ENCODE measurements around the gene GPR63. TPM values are rescaled to one million over a fixed set of nuclear protein-coding genes. Genes with fewer than 3 reads are reported as not detected.

The GPR63 gene
- total RNA-seq, 1 donor from 2014 or later, result 1.0 TPM

DNA sequence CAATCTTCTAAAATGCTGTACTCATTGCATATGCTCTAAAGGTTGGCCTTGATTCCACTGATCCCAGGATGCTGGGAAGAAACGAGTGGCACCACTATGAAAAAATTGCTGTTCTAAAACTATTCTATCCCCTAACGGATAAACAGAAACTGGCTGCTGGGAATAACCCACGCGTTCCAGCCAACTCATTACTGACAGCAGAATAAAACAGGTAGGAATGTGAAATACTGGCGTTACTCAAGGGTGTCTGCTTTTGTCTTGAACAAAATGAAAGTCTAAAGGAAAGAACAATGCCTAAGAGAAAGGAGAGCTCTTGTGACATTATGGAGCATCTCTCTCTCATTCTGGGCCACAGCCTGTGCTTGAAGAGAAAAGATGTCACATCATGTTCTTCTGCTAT lies 26.1 kb downstream of the GPR63 start:
- no peaks in the 10 kb centered on the region for H3K4me1 ChIP-seq
- TF ChIP-seq, protein P1, sequence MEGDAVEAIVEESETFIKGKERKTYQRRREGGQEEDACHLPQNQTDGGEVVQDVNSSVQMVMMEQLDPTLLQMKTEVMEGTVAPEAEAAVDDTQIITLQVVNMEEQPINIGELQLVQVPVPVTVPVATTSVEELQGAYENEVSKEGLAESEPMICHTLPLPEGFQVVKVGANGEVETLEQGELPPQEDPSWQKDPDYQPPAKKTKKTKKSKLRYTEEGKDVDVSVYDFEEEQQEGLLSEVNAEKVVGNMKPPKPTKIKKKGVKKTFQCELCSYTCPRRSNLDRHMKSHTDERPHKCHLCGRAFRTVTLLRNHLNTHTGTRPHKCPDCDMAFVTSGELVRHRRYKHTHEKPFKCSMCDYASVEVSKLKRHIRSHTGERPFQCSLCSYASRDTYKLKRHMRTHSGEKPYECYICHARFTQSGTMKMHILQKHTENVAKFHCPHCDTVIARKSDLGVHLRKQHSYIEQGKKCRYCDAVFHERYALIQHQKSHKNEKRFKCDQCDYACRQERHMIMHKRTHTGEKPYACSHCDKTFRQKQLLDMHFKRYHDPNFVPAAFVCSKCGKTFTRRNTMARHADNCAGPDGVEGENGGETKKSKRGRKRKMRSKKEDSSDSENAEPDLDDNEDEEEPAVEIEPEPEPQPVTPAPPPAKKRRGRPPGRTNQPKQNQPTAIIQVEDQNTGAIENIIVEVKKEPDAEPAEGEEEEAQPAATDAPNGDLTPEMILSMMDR (IDR thresholded peaks at IDR 0.05; ENCODE audit: borderline replicate concordance), result no peak
- H3K36me3 ChIP-seq, result no peaks in the 10 kb centered on the region
- H3K4me3 ChIP-seq, result no peak overlapping the region
- no peak overlapping the region for H3K27ac ChIP-seq (replicated peaks)
- no peaks in the 10 kb centered on the region for H3K9me3 ChIP-seq (replicated peaks)
- DNase-seq, result no peak
- intact Hi-C loops (cut with micrococcal nuclease), result no loop called here
- no peaks in the 10 kb centered on the region for H3K27me3 ChIP-seq (ENCODE audit: low read depth)

DNA sequence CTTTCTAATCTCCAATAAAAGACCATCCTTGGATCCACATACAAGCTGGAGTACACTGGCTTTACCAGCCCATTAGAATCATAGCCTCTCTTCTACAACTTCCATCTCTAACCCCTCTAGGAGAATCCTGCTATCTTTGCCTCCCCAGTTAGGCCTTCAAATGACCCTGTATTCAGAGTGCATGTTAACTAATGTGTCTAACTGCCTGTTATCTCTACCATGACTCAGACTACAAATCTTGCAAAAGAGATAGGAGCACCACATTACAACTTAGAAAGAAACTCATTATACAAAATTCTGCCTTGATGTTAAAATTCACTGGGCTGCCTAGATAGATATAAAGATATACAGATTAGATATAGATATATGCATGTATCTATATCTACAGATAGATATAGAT lies 28.2 kb downstream of the GPR63 start:
- intact Hi-C loops (cut with micrococcal nuclease), result no loop called here
- no peaks in the 10 kb centered on the region for H3K27me3 ChIP-seq (ENCODE audit: low read depth)

DNA sequence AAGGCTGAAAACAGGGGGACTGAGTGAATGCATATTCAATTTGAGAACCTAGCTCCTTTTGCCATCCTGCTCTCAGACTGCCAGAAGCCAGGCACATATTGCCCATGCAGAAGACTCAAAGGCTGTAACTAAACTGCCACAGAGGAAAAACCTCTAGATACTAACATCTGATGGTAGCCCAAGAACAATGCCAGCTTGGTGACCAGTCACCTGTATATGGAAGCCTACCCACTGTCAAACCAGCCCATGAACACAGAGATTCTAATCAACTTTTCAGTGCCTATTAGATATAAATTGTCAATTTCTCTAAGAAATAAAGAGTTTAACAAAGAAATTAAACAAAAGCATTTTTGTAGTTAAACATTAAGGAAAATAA lies 34.2 kb downstream of the GPR63 start:
- no peak for DNase-seq
- intact Hi-C loops (cut with micrococcal nuclease), result no loop called here
- no peak overlapping the region for H3K4me3 ChIP-seq
- H3K4me1 ChIP-seq, result no peaks in the 10 kb centered on the region
- no peak overlapping the region for H3K27ac ChIP-seq (replicated peaks)
- no peaks in the 10 kb centered on the region for H3K9me3 ChIP-seq (replicated peaks)
- no peaks in the 10 kb centered on the region for H3K36me3 ChIP-seq
- TF ChIP-seq, protein P1 (IDR thresholded peaks at IDR 0.05; ENCODE audit: borderline replicate concordance), result no peak
- H3K27me3 ChIP-seq (ENCODE audit: low read depth), result no peaks in the 10 kb centered on the region

More for the DNA sequence above, 28.2 kb downstream of the GPR63 start:
- H3K9me3 ChIP-seq (replicated peaks), result no peaks in the 10 kb centered on the region
- H3K36me3 ChIP-seq, result no peaks in the 10 kb centered on the region
- H3K4me3 ChIP-seq, result no peak overlapping the region
- no peak for DNase-seq
- H3K27ac ChIP-seq (replicated peaks), result no peak overlapping the region
- H3K4me1 ChIP-seq, result no peaks in the 10 kb centered on the region
- TF ChIP-seq, protein P1 (IDR thresholded peaks at IDR 0.05; ENCODE audit: borderline replicate concordance), result no peak

DNA sequence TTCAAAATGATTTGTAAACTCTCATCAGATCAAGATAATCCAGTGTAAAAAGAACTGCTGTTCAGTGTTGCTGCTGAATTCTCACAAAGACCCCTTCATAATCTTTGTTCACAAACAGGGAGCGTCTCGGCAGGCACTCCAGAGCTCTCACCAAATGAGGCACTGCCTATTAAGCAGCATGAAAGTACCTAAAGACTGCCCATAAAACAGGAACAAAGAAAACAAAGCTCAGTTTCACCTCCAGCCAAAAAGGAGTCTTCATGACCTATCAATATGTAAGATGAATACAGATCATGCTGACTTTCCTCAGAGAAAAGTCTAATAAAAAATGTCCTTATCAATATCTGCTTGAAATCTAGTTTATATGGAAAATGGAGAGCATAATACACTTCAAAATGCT lies 41.8 kb downstream of the GPR63 start:
- H3K36me3 ChIP-seq, result no peaks in the 10 kb centered on the region
- no peak overlapping the region for H3K4me3 ChIP-seq
- no peak overlapping the region for H3K27ac ChIP-seq (replicated peaks)
- intact Hi-C loops (cut with micrococcal nuclease), result no loop called here
- no peaks in the 10 kb centered on the region for H3K27me3 ChIP-seq (ENCODE audit: low read depth)
- H3K4me1 ChIP-seq, result no peaks in the 10 kb centered on the region
- TF ChIP-seq, protein P1 (IDR thresholded peaks at IDR 0.05; ENCODE audit: borderline replicate concordance), result no peak
- H3K9me3 ChIP-seq (replicated peaks), result no peaks in the 10 kb centered on the region
- no peak for DNase-seq

DNA sequence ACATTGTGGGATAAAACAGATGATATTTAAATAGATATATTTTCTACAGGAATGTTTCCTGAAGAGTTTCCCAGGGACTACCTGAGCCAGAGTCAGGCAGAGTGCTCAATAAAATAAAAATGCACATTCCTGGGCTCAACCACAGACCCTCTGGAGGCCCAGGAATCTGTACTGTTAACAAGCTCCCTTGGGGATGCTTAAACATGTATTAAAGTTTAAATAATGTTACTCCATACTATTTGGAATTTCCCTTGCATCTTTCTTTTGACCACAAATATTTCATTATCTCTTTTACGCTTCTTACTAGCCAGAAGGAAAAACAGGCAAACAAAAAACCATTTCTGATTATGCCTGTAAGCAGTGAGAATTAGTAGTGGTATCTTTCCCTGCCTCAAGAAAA lies 42.3 kb downstream of the GPR63 start:
- H3K4me3 ChIP-seq, result no peak overlapping the region
- no peaks in the 10 kb centered on the region for H3K4me1 ChIP-seq
- intact Hi-C loops (cut with micrococcal nuclease), result no loop called here
- DNase-seq, result no peak
- TF ChIP-seq, protein P1 (IDR thresholded peaks at IDR 0.05; ENCODE audit: borderline replicate concordance), result no peak
- no peak overlapping the region for H3K27ac ChIP-seq (replicated peaks)
- no peaks in the 10 kb centered on the region for H3K9me3 ChIP-seq (replicated peaks)
- H3K27me3 ChIP-seq (ENCODE audit: low read depth), result no peaks in the 10 kb centered on the region
- no peaks in the 10 kb centered on the region for H3K36me3 ChIP-seq

Data from left ventricle myocardium inferior (tissue), 1 donor.